ENCODE measurements around the gene PTPA.
A peak's percentile ranks its signal among the peaks of the same experiment; 100 is the strongest.

The PTPA gene

DNA sequence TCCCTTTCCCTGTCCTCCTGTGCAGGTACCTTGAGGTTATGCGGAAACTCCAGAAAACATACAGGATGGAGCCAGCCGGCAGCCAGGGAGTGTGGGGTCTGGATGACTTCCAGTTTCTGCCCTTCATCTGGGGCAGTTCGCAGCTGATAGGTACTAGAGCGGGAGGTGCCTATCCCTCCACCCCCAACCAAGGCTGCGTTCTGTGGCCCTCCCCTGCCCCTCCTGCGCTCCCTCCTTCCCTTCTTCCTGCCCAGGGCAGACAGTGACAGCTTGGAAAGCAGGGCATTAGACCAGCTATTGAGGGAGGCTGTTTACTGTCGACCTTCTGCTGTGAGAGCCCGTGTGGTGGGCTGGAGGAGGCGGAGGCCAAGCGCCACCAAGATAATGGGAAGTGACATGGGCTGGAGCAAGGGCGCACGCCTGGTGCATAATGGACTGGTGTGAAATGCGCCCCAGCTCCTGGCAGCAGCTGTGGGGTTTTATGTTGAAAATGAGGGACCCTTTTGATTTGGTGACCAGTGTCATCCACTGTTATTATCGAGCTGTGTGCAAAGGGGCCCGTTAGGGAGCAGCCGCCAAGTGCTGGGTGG, 25.3 kb downstream of the PTPA start:
- ATAC-seq = no peak
- peaks cover 44% of the 10 kb centered on the region for H3K36me3 Mint-ChIP-seq
- H3K4me1 Mint-ChIP-seq = peaks cover 34% of the 10 kb centered on the region
- no peak for DNase-seq (ENCODE audit: low spot score in 2 of 2)
- no peaks in the 10 kb centered on the region for H3K9me3 Mint-ChIP-seq
- no peak overlapping the region for H3K4me3 Mint-ChIP-seq
- no peak overlapping the region for H3K27ac Mint-ChIP-seq

DNA sequence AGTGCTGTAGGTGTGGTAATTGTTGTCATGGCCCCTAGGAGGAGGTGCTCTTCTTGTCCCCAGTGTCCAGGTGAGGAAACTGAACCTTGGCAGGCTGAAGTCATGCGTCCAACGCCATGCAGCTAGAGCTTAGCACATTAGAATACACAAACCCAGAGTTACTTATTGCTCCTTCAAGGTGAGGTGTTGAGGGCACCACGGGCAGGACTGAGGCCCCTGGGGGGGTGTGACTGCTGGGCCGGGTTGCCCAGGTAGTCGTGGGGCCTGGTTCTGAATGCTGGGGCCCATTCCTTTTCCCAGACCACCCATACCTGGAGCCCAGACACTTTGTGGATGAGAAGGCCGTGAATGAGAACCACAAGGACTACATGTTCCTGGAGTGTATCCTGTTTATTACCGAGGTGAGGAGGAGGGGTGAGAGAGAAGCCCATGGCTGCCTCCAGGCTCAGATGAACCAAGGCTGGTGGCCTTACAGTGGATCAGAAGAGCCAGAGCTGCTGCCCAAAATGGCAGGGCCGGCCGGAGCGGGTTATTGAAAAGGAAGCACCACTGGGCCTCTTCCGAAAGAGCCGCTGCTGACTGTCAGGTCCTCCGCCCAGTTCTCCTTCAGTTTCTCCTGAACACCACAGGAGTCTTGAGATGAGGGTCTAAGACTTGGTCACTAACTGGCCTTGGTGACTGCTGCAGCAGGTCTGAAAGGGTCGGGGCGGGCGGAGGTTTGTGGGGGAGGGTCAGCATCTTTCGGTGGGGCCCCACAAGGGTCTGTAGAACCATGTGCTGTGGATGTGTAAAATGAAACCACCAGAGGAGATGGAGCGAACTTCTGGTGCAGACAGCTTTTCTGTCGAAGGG, 26.3 kb downstream of the PTPA start:
- Mint-ChIP-seq H3K27ac (no peak overlapping the region), H3K4me3 (no peak overlapping the region), H3K9me3 (no peaks in the 10 kb centered on the region), H3K4me1 (peaks cover 33% of the 10 kb centered on the region), H3K36me3 (peaks cover 42% of the 10 kb centered on the region)
- no peak for ATAC-seq
- no peak for DNase-seq (ENCODE audit: low spot score in 2 of 2)

DNA sequence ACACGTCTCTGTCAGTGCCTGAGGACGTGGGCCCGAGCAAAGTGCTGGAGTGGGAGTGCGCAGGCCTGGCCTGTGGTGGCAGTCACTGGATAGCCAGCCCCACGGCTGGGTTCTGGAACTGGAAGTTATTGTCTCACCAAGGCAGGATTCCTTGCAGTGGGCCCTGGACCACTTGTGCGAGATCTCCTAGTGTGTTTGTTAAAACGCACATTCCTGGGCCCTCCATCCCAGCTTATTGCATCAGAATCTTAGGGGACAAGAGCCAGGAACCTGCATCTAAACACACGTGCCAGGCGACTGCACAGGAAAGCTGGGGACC, 26.9 kb downstream of the PTPA start:
- ATAC-seq (no peak), DNase-seq (ENCODE audit: low spot score in 2 of 2) (no peak)
- no peak overlapping the region for H3K27ac Mint-ChIP-seq
- peaks cover 38% of the 10 kb centered on the region for H3K4me1 Mint-ChIP-seq
- peaks cover 44% of the 10 kb centered on the region for H3K36me3 Mint-ChIP-seq
- no peaks in the 10 kb centered on the region for H3K9me3 Mint-ChIP-seq
- no peak overlapping the region for H3K4me3 Mint-ChIP-seq

DNA sequence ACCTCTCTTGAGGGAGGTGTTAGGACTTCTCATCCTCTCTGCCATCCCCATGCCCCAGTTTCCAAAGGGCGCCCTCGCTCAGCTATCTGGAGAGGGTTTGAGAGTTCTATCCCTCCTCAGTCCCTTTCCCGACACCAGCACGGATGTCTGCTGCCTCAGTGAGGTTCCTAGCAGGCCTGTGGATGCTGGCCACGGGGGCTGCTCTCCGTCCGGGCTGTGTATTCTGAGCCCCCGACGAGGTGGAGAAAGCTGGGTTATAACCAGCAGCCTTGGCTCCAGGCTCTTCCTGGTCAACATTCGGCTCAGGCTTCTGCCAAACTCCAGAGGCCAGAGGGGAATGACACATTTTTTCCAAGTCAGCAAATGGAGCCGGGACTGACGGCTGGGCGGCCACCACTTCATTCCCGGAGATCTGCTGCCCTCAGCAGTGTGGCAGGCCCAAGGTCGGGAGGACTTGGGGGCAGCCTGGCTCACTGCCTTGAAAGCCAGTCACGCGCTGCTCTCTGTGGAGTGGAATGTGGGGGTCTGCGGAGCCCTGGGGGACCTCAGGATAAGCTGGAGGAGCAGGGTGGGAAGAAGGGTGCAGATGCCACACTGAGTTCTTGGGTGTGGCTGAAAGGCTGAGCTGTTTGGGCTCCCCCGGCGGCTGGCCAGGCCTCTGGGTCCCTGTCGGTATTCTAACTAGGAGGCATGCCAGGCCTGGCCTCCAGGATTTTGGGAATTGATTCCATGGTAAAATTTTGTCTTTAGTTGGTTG, 27.4 kb downstream of the PTPA start:
- Mint-ChIP-seq H3K9me3 (no peaks in the 10 kb centered on the region), H3K4me1 (peaks cover 40% of the 10 kb centered on the region), H3K4me3 (peak overlapping the region; percentile 67), H3K36me3 (peaks cover 46% of the 10 kb centered on the region), H3K27ac (peak overlapping the region; percentile 96)
- ATAC-seq = no peak
- peak in 1 of 2 donors; percentile 54 for DNase-seq (ENCODE audit: low spot score in 2 of 2)

DNA sequence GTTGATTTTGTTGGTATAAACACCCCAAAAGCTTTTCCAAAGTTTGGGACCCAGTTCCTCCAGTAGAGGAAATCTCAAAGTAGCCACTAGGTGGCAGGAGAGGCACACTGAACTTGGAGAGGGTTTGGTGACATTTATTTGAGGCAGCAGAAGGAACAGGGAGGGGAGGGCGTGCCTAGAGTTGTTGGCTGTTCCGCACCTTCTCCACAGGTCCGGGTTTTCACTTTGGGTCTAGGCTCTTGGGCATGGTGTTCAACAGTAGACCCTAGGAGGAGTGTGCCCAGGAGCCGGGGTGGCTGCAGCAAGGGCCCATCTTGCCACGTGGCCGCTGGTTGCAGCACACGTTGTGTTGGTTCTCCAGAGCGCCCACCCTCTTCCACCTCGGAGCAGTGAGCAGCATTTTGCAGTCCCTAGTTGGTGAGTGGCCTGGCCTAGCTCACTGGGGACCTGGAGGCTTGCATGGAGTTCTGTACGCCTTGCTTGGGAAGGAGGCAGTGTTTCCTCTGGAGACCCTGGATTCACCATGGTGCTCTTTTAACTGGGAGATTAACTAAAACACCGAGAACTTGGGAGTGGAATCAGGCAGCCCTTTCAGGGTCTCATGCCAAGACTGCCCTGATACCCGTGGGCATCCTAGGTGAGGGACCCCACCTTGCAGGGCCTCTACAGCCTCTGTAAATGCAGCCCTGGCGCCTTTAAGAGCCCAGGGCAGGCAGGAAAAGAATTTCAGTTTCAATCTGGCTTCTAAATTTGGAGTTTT, 28.2 kb downstream of the PTPA start:
- no peaks in the 10 kb centered on the region for H3K9me3 Mint-ChIP-seq
- peaks cover 47% of the 10 kb centered on the region for H3K4me1 Mint-ChIP-seq
- ATAC-seq (peak; percentile 64), DNase-seq (ENCODE audit: low spot score in 2 of 2) (peak; percentile 65 to 85)
- peaks cover 50% of the 10 kb centered on the region for H3K36me3 Mint-ChIP-seq
- peak overlapping the region; percentile 67 for H3K4me3 Mint-ChIP-seq
- peak overlapping the region; percentile 96 for H3K27ac Mint-ChIP-seq

DNA sequence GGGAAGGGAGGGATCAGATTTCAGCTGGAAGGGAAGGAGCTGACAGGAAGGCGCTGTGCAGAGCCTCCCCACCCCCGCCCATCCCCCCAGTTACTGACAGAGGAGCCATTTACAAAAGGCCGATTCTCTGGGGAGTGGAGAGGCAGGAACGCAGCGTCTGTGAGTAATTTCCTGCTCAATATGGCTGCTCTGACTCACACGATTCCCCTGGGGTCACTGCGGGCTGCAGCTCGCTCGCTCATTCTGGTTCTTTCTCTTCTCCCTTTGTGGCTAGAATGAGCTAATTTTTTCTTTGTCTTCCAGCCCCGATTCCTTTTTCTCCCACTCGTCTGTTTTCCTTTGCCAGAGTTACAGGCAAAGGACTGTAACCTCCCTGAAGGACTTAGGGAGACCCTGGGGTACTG, 28.8 kb downstream of the PTPA start:
- peak; percentile 46 to 86 for DNase-seq (ENCODE audit: low spot score in 2 of 2)
- peak overlapping the region; percentile 67 for H3K4me3 Mint-ChIP-seq
- peaks cover 47% of the 10 kb centered on the region for H3K4me1 Mint-ChIP-seq
- peak overlapping the region; percentile 96 for H3K27ac Mint-ChIP-seq
- ATAC-seq = peak; percentile 95
- peaks cover 51% of the 10 kb centered on the region for H3K36me3 Mint-ChIP-seq
- H3K9me3 Mint-ChIP-seq = no peaks in the 10 kb centered on the region

DNA sequence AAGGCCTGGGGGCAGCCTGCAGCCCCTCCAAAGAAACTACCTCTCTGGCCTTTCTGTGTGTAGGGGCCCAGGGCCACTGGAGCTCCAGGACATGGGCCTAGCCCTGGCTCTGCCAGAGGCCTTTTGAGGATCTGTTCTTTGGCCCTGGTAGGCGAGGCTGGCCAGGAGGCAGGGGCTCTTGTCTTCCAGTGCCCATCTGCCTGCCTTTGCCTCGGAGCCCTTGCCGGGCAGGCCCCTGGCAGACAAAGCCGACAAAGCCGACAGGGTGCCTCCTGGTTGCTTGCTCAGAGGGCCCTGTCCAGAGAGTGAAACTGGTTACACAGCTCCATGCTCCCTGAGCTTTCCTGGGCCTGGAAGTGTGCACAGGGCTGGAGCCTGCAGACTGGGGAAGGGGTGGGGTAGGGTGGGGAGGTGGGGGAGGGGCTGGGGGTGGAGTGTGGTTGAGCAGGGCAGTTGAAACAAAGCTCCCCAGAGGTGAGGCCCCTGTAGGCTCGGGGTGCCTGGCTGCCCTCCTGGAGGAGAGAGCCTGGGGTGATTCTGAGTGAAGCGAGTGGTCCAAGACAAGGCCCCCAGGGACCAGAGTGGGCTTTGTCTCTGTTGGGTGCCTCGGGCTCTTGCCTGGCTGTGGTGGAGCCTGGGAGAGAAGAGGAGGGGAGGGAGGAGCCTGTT, 29.3 kb downstream of the PTPA start:
- peaks cover 51% of the 10 kb centered on the region for H3K36me3 Mint-ChIP-seq
- H3K27ac Mint-ChIP-seq = peak overlapping the region; percentile 96
- ATAC-seq (peak; percentile 50), DNase-seq (ENCODE audit: low spot score in 2 of 2) (peak; percentile 23 to 56)
- H3K4me1 Mint-ChIP-seq = peaks cover 47% of the 10 kb centered on the region
- H3K4me3 Mint-ChIP-seq = peak overlapping the region; percentile 67
- H3K9me3 Mint-ChIP-seq = no peaks in the 10 kb centered on the region

DNA sequence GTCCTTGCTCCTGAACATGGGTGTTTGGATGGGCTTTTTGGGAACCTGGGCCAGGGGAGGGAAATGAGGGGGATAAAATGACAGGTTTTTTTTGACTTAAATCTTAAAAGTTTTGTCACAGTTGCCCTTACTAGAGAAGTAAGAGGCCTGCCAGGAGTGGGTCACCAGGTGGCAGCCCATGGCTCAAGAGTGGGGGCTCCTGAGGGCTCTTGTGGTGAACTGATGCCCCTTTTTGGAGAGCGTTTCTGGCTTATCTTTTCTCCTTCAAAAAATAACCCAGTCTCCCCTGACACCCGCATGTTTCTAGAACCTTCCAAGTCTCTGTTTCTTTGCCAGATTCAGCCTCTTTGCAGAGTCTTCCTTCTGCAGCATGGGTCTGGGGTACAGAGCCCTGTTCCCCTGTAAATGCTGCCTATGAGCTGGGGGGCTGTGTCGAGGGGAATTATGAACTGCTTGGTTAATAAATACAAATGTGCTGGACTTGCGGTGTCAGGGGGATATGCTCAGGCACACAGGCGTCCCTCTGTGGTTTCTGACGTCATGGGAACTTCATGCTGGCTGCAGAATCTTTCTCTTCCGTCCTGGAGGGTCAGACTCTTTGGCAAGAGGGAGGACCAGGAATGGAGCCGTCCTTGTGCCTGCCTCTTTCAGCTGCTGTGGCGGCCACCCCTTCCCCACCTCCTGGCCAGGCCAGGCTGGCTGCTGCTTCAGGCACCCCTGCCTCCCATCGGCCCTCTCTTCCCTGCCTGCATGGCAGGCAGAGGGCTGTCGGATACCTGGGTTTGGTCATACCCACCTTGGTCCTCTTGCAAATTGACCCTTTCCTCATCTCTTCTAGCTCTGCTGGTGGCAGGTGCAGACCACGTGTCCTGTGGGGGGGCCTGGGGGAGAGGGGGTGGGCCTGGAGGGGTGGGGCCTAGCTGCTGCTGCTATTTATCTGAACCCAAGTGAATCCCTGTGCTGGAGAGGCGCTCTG, 30.1 kb downstream of the PTPA start:
- ATAC-seq (no peak), DNase-seq (ENCODE audit: low spot score in 2 of 2) (peak in 1 of 2 donors; percentile 54)
- H3K4me3 Mint-ChIP-seq = peak overlapping the region; percentile 67
- peaks cover 47% of the 10 kb centered on the region for H3K4me1 Mint-ChIP-seq
- peak overlapping the region; percentile 96 for H3K27ac Mint-ChIP-seq
- H3K9me3 Mint-ChIP-seq = no peaks in the 10 kb centered on the region
- H3K36me3 Mint-ChIP-seq = peaks cover 47% of the 10 kb centered on the region

DNA sequence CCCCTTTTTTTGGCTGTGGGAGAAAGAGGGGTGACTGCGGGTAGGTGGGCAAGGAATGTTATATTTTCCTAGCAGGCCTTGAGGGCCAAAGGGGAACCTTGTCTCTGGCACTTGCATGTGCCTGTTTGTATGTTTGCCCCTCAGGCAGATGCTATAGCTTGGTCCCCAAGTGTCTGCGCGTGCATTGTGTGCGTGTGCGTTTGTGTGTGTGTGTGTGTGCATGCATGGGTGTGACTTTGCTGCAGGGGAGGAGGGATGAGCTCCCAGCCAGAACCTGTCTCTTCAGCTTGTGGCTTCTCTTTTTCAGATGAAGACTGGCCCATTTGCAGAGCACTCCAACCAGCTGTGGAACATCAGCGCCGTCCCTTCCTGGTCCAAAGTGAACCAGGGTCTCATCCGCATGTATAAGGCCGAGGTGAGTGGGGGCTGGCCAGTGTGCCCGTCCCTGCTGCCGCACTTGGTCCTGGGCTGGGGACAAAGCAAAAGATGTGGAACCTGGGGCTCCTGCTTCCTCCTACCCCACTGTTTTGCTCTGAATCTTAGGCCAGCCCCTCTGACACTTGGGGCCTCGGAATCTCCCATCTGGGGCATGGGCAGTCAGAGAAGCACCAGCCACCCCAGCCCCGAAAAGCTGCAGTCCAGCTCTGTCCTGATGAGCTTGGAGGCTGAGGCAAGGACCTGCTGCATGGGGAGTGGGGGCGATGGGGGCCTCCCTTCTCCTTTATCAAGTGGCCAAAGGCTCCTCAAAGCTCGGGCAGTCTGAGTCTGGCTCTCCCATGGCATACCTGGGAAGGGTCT, 31.1 kb downstream of the PTPA start:
- peak overlapping the region; percentile 67 for H3K4me3 Mint-ChIP-seq
- peaks cover 46% of the 10 kb centered on the region for H3K36me3 Mint-ChIP-seq
- no peaks in the 10 kb centered on the region for H3K9me3 Mint-ChIP-seq
- peaks cover 47% of the 10 kb centered on the region for H3K4me1 Mint-ChIP-seq
- DNase-seq (ENCODE audit: low spot score in 2 of 2) (no peak), ATAC-seq (no peak)
- H3K27ac Mint-ChIP-seq = peak overlapping the region; percentile 96

DNA sequence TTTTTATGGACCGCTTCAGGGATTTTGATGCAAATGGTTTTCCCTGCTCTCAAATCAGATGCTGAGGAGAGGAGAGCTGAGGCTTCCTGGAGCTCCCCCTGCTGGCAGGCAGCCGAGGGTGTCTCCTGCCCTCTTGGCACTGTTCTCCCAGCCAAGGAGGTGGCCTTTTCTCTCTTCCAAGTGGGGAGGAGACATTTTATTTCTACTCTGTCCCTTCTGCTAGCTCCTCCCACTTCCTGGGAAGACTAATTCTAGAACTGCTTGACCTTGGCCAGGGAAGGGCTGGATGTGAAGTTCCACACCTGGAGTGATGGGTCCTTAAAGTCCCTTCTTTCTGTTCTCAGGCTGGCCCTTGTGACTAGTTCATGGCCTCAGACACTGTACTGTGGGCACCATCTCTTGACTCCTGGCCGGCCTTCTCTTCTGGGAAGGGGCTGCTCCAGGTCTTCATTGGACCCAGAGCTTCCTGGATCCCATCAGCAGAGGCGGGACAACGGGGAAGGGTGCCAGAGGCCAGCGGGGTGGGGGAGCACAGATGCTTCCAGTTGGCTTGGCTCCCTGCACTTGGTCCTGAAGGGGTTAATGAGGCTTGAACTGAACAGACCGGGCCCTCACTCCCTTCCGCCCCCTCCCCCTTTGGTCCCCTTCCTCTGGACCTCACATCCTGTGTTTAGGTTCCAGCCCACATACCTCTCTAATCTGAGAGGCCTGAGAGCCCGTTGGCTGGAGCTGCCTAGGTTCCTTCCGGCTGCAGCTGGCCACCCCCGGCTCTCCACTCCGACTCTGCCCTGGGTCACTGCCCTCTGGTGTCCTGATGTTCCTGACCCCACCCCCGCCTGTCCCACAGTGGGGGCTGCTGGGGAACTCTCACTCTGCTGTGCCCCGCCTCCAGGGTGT, 32.1 kb downstream of the PTPA start:
- Mint-ChIP-seq H3K4me1 (peaks cover 47% of the 10 kb centered on the region), H3K9me3 (no peaks in the 10 kb centered on the region), H3K27ac (peak overlapping the region; percentile 88), H3K36me3 (peaks cover 37% of the 10 kb centered on the region), H3K4me3 (no peak overlapping the region)
- peak; percentile 65 to 85 for DNase-seq (ENCODE audit: low spot score in 2 of 2)
- peak; percentile 42 for ATAC-seq

DNA sequence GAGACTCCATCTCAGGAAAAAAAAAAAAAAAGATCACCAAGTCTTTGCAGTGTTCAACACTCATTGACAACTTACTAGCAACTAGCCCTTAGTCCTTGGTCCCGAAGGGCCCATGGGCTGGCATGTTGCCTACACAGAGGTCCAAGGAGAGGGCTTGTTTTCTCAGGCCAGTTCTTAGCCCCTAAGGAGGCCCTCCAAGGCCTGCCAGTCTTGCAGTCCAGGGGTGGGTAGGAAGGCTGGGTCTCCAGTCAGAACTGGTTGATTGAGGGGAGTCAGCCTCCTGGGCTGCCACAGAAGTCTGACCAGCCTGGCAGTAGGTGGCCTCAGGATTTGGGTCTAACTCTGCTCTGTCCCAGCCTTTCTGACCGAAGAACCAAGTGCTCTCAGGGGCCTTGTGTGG, 34.1 kb downstream of the PTPA start:
- no peaks in the 10 kb centered on the region for H3K9me3 Mint-ChIP-seq
- DNase-seq (ENCODE audit: low spot score in 2 of 2) (no peak), ATAC-seq (no peak)
- peaks cover 36% of the 10 kb centered on the region for H3K36me3 Mint-ChIP-seq
- H3K4me1 Mint-ChIP-seq = peaks cover 38% of the 10 kb centered on the region
- H3K27ac Mint-ChIP-seq = no peak overlapping the region
- no peak overlapping the region for H3K4me3 Mint-ChIP-seq

DNA sequence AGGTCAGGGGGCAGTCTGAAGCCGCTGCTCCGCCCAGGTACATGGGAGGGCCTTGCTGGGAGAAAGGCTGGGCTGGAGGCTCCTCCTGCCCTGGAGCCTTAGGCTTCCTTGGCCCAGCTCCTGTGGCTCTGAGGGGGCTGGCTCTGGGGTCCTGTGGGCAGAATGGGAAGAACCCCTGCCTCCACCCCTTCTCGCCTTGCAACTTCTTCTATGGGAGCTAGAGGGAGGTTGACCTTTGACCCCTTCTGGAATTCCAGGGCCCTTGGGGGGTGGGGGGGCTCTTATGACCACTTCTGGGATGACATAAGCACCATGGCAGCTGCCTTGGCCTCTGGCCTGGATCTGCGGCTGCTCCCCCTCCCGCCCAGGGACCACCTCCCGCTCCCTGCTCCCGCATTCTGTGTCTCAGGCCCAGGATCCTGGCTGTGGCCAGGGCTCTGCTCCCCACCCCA, 34.7 kb downstream of the PTPA start:
- no peak for ATAC-seq
- peaks cover 32% of the 10 kb centered on the region for H3K4me1 Mint-ChIP-seq
- peaks cover 36% of the 10 kb centered on the region for H3K36me3 Mint-ChIP-seq
- no peak for DNase-seq (ENCODE audit: low spot score in 2 of 2)
- no peak overlapping the region for H3K4me3 Mint-ChIP-seq
- H3K9me3 Mint-ChIP-seq = no peaks in the 10 kb centered on the region
- H3K27ac Mint-ChIP-seq = no peak overlapping the region

Measured in stimulated activated effector memory CD8-positive, alpha-beta T cell treated with anti-CD3 and anti-CD28 coated beads, Interleukin-12 subunit alpha, Interleukin-12 subunit beta, amount 100 ng/mL, for 72 hours (primary cell).